T47D (cell line): Measurements from ENCODE around the gene IGF2R.
"Not testable (repeated sequence)": the region's sequence is repeated elsewhere in the genome, so short reads cannot be mapped to it uniquely, and the experiment has no call there.

Experiments
- DNase-seq, 2 experiments: peaks; one replicate each; pipeline versions ENCODE4 v3.0.0 to v3.0.0-alpha.2; 2011 to 2012; ENCODE audit warnings: low read depth in 1 of 2, low spot score in 1 of 2
- JUND ChIP-seq: IDR thresholded peaks from 2 replicates; pipeline ENCODE4 v1.6.1; 2012; ENCODE audit warnings: low read depth
- in situ Hi-C: cut with HindIII; loops from 2 replicates; pipeline ENCODE4 v1.10.0; 2016; ENCODE audit warnings: low sequenced_read_pairs, low pct_unique_long_range_greater_than_20kb

Gene IGF2R

DNA sequence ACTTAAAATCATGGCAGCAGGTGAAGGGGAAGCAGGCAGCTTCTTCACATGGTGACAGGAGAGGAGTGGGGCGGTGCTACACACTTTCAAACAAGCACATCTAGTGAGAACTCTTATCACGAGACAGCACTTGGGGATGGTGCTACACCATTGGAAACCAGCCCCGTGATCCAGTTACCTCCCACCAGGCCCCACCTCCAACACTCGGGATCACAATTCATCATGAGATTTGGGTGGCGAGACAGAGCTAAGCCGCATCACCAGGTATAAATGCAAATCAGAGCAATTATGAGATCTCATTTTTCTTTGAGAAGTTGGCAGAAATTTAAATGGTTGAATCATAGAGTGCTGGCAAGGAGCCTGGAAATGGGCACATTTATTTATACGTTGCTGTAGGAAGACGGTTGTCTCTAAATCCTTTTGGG is 31.4 kb downstream of the IGF2R start:
- DNase-seq, result no peak
- in situ Hi-C loops, result no loop called here
- TF ChIP-seq JUND, result no peak

DNA sequence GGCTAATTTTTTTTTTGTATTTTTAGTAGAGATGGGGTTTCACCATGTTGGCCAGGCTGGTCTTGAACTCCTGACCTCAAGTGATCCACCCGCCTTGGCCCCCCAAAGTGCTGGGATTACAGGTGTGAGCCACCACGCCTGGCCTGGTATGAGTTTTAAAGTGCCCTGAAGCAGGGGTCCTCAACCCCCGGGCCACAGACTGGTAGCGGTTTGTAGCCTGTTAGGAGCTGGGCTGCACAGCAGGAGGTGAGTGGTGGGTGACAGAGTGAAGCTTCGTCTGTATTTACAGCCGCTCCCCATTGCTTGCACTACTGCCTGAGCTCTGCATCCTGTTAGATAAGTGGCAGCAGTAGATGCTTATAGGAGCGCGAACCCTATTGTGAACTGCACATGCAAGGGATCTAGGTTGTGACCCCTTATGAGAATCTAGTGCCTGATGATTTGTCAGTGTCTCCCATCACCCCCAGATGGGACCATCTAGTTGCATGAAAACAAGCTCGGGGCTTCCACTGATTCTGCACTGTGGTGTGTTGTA is 32.1 kb downstream of the IGF2R start:
- in situ Hi-C loops, DNase-seq: not testable (repeated sequence)

DNA sequence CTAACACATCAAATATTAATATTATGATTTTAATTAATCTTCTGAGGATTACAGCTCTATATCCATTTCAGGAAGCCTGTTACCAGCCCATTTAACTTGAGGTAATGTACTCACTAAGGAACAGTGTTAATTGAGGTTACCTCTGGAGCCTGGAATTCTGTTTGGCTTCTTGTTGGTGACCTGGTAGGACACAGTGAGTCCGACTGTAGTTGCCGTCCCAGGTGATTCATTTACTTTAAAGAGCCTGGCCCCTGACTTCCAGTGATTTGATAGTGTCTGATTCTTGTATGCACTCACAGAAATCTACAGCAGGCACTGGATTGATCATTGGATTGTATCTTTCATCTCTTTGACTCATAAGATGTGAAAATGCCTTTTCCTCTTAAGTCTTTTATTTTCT is 34.0 kb downstream of the IGF2R start:
- no peak for DNase-seq
- in situ Hi-C loops, result no loop called here
- TF ChIP-seq JUND, result no peak

DNA sequence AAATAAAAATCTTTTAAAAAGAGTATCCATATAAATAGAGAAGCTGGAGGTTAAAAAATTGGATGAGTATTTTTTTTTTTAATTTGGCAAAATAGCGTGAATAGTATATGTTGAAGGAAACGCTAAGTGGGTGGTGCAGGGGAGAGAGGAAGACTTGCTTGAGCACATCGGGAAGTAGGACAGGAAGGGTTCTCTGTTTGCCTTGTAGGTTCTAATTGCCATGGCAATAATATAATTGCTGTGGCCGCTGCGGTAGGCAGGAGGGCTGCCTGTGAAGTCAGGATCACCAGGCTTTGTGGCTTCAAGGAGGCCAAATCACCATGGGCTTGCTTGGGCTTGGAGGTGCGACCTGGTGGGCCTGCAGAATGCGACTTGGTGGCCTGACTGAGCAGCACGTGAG is 35.1 kb downstream of the IGF2R start:
- DNase-seq, result no peak
- in situ Hi-C loops, result no loop called here
- TF ChIP-seq JUND, result no peak

DNA sequence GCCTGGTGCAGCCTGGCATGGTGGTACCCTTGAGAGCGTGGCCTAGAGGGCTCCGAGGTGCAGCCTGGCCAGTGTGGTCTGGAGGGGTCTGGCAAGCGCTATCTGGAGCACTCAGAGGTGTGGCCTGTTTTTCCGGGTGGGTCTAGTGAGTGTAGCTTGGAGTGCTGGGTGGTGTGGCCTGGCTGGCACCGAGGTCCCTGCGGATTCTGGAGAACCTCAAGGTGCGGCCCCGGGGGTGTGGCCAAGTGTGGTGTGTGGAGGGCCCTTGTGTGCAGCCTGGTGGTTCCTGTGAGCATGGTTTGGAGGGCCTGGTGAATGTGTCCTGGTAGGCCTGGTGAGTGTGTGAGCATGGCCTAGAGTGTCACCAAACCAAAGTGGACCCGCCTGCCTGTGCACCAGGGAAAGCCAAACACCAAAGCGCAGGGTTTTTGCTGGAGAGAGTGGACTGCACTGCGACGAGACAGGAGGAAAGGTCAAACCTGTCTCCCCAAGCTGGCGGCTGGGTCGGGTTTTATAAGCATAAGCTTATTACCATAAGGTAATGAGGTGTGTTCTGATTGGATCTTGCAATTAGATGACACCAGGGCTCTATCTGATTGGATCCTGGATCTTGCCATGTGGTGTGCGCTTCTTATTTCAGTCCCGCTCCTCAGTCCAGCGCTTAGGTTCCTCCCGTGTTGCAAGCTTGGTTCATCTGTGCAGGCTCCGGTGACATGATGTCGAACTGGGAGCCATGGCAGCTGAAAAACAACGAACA is 35.7 kb downstream of the IGF2R start:
- in situ Hi-C loops, result no loop called here
- DNase-seq, result no peak
- TF ChIP-seq JUND, result no peak

DNA sequence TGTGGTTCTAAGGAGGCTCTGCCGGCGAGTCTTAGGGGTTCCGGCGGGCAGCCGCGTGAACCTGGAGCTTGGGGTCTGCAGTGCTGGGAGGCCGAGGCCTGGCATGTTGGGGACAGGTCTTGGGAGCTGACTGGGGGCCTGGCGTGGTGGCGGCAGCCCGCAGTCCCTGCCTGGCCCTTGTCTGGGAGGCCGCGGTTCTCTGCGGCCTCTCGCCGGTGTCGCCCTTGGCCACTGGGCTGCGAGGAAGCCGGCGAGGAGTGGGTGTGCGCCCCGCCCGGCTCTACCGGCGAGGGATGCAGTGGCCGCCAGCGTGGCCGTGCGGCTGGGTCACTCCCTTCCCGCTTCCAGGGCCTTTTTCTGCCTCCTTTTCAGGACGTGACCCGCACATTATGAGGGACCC is 36.3 kb downstream of the IGF2R start:
- TF ChIP-seq JUND, result no peak
- in situ Hi-C loops, result no loop called here
- DNase-seq, result no peak

DNA sequence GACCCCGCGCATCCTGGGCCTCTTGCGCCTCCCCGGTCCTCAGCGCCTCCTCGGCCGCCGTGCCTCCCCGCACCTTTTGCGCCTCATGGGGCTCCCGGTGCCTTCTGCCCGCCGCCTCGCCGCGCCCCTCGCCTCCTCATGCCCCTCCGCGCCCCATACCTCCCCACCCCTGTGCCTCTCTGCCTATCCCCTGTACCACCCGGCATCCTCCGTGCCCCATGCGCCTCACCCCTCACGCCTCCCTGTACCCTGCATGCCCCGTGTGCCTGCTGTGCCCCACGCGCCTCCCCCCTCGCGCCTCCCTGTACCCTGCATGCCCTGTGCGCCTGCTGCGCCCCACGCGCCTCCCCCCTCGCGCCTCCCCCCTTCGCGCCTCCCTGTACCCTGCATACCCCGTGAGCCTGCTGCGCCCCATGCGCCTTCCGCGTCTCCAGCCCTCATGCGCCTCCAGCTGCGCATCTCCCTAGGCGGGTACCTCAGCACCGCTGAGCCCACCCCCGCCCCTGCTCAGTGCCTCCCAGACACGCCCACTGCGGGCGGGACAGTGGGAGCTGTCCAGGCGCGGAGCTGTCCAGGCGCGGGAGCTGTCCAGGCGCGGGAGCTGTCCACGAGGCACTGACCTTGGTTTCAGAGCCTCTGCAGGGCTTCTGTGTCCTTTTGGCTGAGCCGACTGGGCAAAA is 37.1 kb downstream of the IGF2R start:
- TF ChIP-seq JUND, result no peak
- in situ Hi-C loops, result no loop called here
- DNase-seq, result no peak

DNA sequence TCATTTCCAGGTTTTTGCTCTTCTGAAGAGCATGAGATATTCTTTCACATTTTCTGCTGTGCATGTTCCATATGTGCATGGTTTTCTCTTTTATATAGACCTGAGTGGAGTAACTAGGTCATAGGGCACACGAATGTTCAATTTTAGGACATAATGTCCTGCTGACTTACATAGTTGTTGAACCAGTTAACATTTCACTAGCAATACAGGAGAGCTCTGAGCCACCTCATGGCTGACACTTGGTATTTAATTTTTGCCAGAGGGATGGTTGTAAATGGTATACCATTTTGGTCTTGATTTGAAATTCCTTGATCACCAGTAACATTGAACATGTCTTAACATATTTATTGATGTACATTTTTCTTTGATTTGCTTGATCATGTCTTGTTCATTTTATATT is 38.3 kb downstream of the IGF2R start:
- DNase-seq, result peak; percentile 30 to 47
- in situ Hi-C loops, result no loop called here
- no peak for TF ChIP-seq JUND

DNA sequence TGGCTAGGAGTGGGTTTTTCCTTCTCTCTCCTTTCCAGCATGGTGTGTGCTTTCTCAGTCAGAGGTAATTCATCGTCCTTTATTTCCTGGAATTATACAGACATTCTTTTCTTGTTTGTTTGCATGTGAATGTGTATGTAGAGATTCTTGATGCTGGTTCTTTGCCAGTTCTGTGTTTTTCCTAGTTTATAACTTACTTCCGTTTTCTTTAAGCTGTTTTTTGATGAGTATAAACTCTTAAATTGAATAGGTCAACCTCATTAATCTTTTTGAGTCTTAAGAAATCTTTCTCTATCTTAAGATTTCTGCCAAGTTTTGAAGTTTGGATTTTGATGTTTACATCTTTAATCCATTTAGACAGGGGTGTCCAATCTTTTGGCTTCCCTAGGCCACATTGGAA is 38.7 kb downstream of the IGF2R start:
- TF ChIP-seq JUND, result no peak
- peak in 1 of 2 experiments; percentile 7 for DNase-seq
- in situ Hi-C loops, result no loop called here

DNA sequence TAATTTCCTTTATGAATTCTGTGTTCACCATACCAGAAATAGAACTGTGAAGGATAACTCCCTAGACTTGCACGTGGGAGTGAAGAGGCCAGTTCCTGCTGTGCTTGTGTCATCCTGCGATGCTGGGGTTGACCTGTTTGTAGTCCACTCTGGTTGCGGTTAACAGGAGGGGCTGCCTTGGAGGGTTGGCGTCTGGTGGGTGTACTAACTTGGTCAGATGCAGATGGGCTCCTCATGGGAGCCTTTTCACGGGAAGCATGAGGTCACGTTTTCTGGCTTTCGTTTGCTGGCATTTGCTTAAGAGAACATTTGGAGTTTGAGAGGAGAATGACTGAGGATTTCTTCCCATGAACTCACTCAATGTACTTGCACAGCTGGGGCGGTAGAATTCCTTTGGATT is 41.2 kb downstream of the IGF2R start:
- DNase-seq, result no peak
- in situ Hi-C loops, result no loop called here
- no peak for TF ChIP-seq JUND

DNA sequence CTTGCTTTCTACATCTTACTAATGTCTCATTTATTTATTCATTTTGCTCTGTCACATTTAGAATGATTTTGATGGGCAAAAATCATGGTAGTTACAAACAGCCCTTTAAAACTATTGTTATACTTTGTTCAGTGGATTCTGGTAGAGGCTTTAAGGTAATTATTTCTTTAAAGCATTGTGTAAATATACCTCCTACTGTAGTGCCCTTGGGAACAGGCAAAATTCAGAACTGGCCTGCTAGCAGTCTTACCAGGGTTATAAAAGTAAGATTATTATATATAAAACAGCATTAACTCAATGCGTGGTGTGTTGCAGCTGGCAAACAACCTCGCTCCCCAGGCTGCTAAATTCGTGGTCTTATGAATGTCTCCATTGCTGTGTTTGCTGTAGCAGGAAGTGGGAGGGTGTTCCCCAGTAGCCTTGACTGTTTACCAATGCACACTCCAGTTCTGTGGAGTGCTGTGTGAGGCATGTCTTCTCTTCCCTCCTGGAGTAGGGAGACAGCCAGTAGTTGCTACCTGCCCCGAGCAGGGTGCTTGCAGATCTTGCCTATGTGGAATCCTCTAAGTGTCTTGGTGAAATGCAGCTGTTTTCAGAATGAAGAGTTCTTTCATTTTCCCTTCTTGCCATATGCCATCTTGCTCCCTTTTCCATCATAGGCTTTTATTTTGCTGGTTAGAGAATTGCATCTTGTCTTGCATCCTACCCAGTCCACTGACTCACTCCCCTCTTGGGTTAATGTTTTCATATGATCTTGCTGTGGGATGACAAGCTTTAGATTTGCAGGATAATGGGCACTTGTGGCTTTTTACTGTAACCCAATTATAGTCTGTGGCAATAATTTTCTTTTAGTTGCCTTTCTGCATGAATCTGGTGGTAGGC is 45.3 kb downstream of the IGF2R start:
- DNase-seq, result no peak
- no peak for TF ChIP-seq JUND

DNA sequence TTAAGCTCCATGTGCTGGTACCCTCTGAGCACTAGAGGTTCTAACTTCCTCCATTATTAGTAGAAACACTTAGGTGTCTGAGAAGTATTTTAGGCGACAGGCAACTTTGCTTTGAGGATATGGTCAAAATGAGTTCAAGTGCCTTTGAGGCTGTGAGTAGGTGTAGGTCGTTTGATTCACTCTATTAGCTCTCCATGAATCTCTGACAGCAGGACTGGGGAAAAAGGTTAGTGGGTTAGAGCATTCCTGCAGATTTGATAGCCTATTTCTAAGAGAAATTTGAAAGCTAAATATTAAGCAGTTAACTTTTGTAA is 45.9 kb downstream of the IGF2R start:
- no peak for TF ChIP-seq JUND
- in situ Hi-C loops, result no loop called here
- no peak for DNase-seq

More for the DNA sequence above, 45.3 kb downstream of the IGF2R start:
- in situ Hi-C loops, result no loop called here
